Endothelial cell of umbilical vein (primary cell): ENCODE results near the gene TP53RK. TPM values are rescaled to one million over a fixed set of nuclear protein-coding genes. Genes with fewer than 3 reads are reported as not detected.

ENCODE experiments used
- BruUV-seq: library from RNA; stranded (reverse); fragments of 400-500 nt; replicated peaks from 2 replicates; lab custom pipeline; 2021; lab: Mats Ljungman, UMichigan
- CTCF ChIA-PET: fragments of 300-600, 350-600 bp; sonication (Branson Sonifier 250); formaldehyde crosslinking; loops from one replicate; lab custom pipeline; 2021; ENCODE audit warnings: antibody characterized with exemption, inconsistent platforms; lab: Charles Lee
- POLR2A ChIA-PET: fragments of 300-600, 350-600 bp; sonication (Branson Sonifier 250); formaldehyde crosslinking; loops from one replicate; lab custom pipeline; 2021; ENCODE audit warnings: antibody characterized with exemption, inconsistent platforms; lab: Charles Lee
- DNase-seq: peaks from one replicate; pipeline ENCODE4 v3.0.0-alpha.2; 2011; ENCODE audit warnings: low read depth, low spot score
- FAIRE-seq: peaks from 2 replicates; lab custom pipeline; 2011; peaks lifted over from hg19 to GRCh38; lab: Jason Lieb, UNC
- H2AFZ ChIP-seq: 2 replicates; pipeline ENCODE4 v1.6.0; 2012; ENCODE audit warnings: low read depth, low read length, control low read depth, inconsistent platforms
- H3K27ac ChIP-seq: 2 replicates; pipeline ENCODE4 v1.5.1; 2011; ENCODE audit warnings: low read depth, mild to moderate bottlenecking, control low read depth, low read length, moderate library complexity; ENCODE audit not compliant: insufficient read depth
- H3K27me3 ChIP-seq, 2 experiments: 2 replicates each; pipeline versions ENCODE4 v1.6.0 to v1.6.1; 2011; ENCODE audit warnings: low read length in 2 of 2, mixed read lengths in 1 of 2; ENCODE audit not compliant: control insufficient read depth in 2 of 2, insufficient read depth in 2 of 2
- H3K36me3 ChIP-seq, 2 experiments: 2 replicates in 1 of 2; 3 replicates in 1 of 2; pipeline ENCODE4 v1.5.1; 2011; ENCODE audit warnings: low read length in 2 of 2, mild to moderate bottlenecking in 1 of 2, moderate library complexity in 1 of 2; ENCODE audit not compliant: control insufficient read depth in 2 of 2, insufficient read depth in 2 of 2; ENCODE audit errors: extremely low read depth in 1 of 2
- H3K4me1 ChIP-seq: 3 replicates; pipeline ENCODE4 v1.5.1; 2011; ENCODE audit warnings: mild to moderate bottlenecking, low read length; ENCODE audit not compliant: control insufficient read depth, insufficient read depth; ENCODE audit errors: extremely low read depth
- H3K4me2 ChIP-seq: 2 replicates; pipeline ENCODE4 v1.6.1; 2011; ENCODE audit warnings: low read length, control low read depth, mixed read lengths; ENCODE audit not compliant: insufficient read depth
- H3K4me3 ChIP-seq, 3 experiments: fragments of 200-600 bp in 1 of 3; sonication (generic), shearing (Covaris generic) in 1 of 3; replicated peaks in 1 of 3; 2 replicates each; pipeline ENCODE4 v1.5.1; 2011 to 2016; ENCODE audit warnings: control low read depth in 3 of 3, low read length in 3 of 3, mild to moderate bottlenecking in 2 of 3, inconsistent platforms in 1 of 3, low read depth in 1 of 3, moderate library complexity in 1 of 3; ENCODE audit not compliant: insufficient read depth in 1 of 3
- H3K79me2 ChIP-seq: 2 replicates; pipeline ENCODE4 v1.6.0; 2012; ENCODE audit warnings: low read length, inconsistent platforms; ENCODE audit not compliant: control insufficient read depth, insufficient read depth
- H3K9ac ChIP-seq: replicated peaks from 2 replicates; pipeline ENCODE3; 2011; ENCODE audit warnings: low read length, control low read depth; ENCODE audit not compliant: insufficient read depth; ENCODE audit errors: extremely low read depth
- H3K9me1 ChIP-seq: replicated peaks from 3 replicates; pipeline ENCODE4 v1.6.0; 2011; ENCODE audit warnings: mild to moderate bottlenecking, low read length; ENCODE audit not compliant: control insufficient read depth, insufficient read depth; ENCODE audit errors: extremely low read depth
- H3K9me3 ChIP-seq: replicated peaks from 2 replicates; pipeline ENCODE4 v1.5.1; 2012; ENCODE audit warnings: low read length, inconsistent platforms; ENCODE audit not compliant: control insufficient read depth, insufficient read depth
- H4K20me1 ChIP-seq: replicated peaks from 2 replicates; pipeline ENCODE3; 2011; ENCODE audit warnings: mild to moderate bottlenecking, low read length; ENCODE audit not compliant: control insufficient read depth, insufficient read depth; ENCODE audit errors: extremely low read depth
- CTCF ChIP-seq, 2 donors: IDR thresholded peaks; 1 replicate in 1 of 2; 2 replicates in 1 of 2; pipeline ENCODE4 v1.5.1; 2011; ENCODE audit warnings: low read length in 2 of 2, mild to moderate bottlenecking in 2 of 2, moderate library complexity in 2 of 2, control low read depth in 1 of 2, inconsistent platforms in 1 of 2, low read depth in 1 of 2; ENCODE audit not compliant: insufficient read depth in 1 of 2; ENCODE audit errors: extremely low read depth in 1 of 2
- EZH2 ChIP-seq: IDR thresholded peaks from 2 replicates; pipeline ENCODE4 v1.6.1; 2012; ENCODE audit warnings: borderline replicate concordance, low read depth, mild to moderate bottlenecking, moderate library complexity, low read length, inconsistent platforms; ENCODE audit not compliant: severe bottlenecking
- FOS ChIP-seq: IDR thresholded peaks from 2 replicates; pipeline ENCODE4 v1.6.1; 2011; ENCODE audit warnings: mild to moderate bottlenecking, low read length, moderate library complexity, borderline replicate concordance; ENCODE audit not compliant: insufficient read depth
- GATA2 ChIP-seq: IDR thresholded peaks from 2 replicates; pipeline ENCODE4 v1.7.0; 2011; ENCODE audit warnings: low read depth, mild to moderate bottlenecking, moderate library complexity, mixed read lengths, low read length; ENCODE audit not compliant: insufficient read length, insufficient read depth
- JUN ChIP-seq: IDR thresholded peaks from 2 replicates; pipeline ENCODE4 v1.6.1; 2011; ENCODE audit warnings: borderline replicate concordance, low read depth; ENCODE audit not compliant: insufficient read length, insufficient read depth
- MAX ChIP-seq: IDR thresholded peaks from 2 replicates; pipeline ENCODE4 v1.6.1; 2011; ENCODE audit not compliant: insufficient read depth, insufficient read length
- MYC ChIP-seq: IDR thresholded peaks from one replicate; pipeline ENCODE4 v1.6.1; 2011; ENCODE audit warnings: mild to moderate bottlenecking, low read depth, low read length
- POLR2A ChIP-seq: IDR thresholded peaks from 2 replicates; pipeline ENCODE4 v1.6.1; 2012; ENCODE audit warnings: low read depth, mild to moderate bottlenecking, control low read depth, low read length
- POLR2AphosphoS5 ChIP-seq: IDR thresholded peaks from 2 replicates; pipeline ENCODE4 v1.6.1; 2012; ENCODE audit warnings: low read depth, mild to moderate bottlenecking, control low read depth, low read length, moderate library complexity; ENCODE audit not compliant: insufficient read depth
- dilution Hi-C: fragments of 300-500 bp; cut with MboI; formaldehyde crosslinking; loops from one replicate; pipeline ENCODE4 v1.15.0; 2019; ENCODE audit warnings: low sequenced_read_pairs; ENCODE audit not compliant: extremely low pct_ligation_motif_present
- intact Hi-C: fragments of 100-400 bp; cut with micrococcal nuclease; formaldehyde crosslinking; loops from one replicate; pipeline ENCODE4 v1.10.0; 2022
- polyA plus RNA-seq, 4 experiments: library from polyadenylated mRNA; depleted of rRNA in 3 of 4; stranded (reverse) in 3 of 4; unstranded in 1 of 4; fragments of >200 nt; gene quantifications; 2 replicates each; pipeline versions ENCODE4 v1.2.1 to v1.2.3, GENCODE V29; 2011 to 2012; ENCODE audit warnings: missing spikeins in 1 of 4
- total RNA-seq: library from RNA; stranded (reverse); gene quantifications from 2 replicates; pipeline ENCODE4 v1.2.3, GENCODE V29; 2021

The TP53RK gene
- total and polyA plus RNA-seq, 2 donors (not counting 3 experiments of a cell fraction or from before 2014, with no cell fraction given), result 7.0 to 13.1 TPM

GRCh38 chr20:46701986-46702385 lies 12.7 kb upstream of the TP53RK start:
- ChIA-PET CTCF (interaction anchor here (0.6 to 1.0 kb wide), 2 partner anchors 21 to 1306 kb away, joined by 3 read pairs; no protein-coding TSS in a partner anchor), POLR2A (no interaction called here)
- dilution Hi-C loops, result no loop called here

More at GRCh38 chr20:46701986-46702385, 12.7 kb upstream of the TP53RK start:
- TF ChIP-seq POLR2AphosphoS5 (no peak), GATA2 (no peak), MAX (no peak), POLR2A (no peak), MYC (no peak), JUN (no peak), CTCF (IDR thresholded peaks at IDR 0.05; ENCODE audit: extremely low read depth in 1 of 2, insufficient read depth in 1 of 2, low read depth in 1 of 2, low read length in 2 of 2) (no peak), EZH2 (no peak), FOS (no peak)
- Histone ChIP-seq H3K27me3 (peaks cover 4 to 9% of the 10 kb centered on the region in 2 experiments), H3K27ac (no peak overlapping the region), H3K4me3 (no peak overlapping the region), H4K20me1 (no peaks in the 10 kb centered on the region), H3K4me2 (no peak overlapping the region), H2AFZ (no peak overlapping the region), H3K4me1 (no peaks in the 10 kb centered on the region), H3K9me1 (no peaks in the 10 kb centered on the region), H3K36me3 (no peaks in the 10 kb centered on the region), H3K79me2 (no peaks in the 10 kb centered on the region), H3K9me3 (no peaks in the 10 kb centered on the region), H3K9ac (no peak overlapping the region)
- BruUV-seq, result no TSS peak
- intact Hi-C loops, result no loop called here
- FAIRE-seq, result no peak
- no peak for DNase-seq
